ENCODE data around the gene HEMK1. TPM values are rescaled to one million over a fixed set of nuclear protein-coding genes. Genes with fewer than 3 reads are reported as not detected.

The HEMK1 gene
- total and polyA plus RNA-seq, 2 of the 8 experiments (the other 6 are each of a cell fraction or from before 2014, with no cell fraction given) = 9.7 to 10.6 TPM

DNA sequence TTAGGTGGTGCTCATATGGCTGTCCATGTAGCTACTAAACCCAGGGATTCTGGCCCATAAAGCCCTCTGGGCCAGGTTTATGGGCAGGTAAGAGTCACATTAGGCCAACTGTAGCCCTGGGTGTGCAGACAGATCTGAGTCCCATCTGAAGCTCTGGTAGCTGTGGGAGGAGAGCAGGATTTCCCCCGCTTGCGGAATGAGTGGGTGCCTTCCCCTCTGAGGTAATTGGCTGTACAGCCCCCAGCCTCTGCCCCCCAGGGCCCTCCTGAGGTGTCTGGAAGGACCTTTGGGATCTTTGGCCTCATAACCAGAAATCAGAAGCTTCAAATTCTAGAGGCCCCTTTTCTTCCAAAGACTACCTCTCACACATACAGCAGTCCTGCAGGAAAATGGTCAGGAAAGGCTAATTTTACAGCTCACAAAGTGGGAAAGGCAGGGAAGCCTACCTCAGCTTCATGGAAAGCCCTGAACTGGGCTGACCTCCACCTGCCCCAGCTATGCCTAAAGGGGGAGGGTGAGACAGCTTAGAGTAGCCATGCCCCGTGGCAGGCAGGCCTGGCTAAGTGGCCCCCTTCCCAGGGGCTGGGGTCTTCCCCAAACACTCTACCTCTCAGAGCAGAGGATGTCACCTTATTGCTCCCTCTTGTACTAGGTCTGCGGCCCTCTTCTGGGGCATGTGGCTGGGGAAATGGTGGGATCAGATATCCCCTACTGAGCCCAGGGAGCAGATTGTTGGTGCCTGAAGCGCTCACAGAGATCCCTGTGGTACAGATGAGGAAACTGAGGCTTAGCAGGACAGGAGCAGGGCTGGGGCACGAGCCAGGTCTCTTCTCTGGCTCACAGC lies 16.8 kb downstream of the HEMK1 start (continued):
- TF ChIP-seq CTBP2 (IDR thresholded peaks at IDR 0.05; ENCODE audit: borderline replicate concordance, insufficient read depth, insufficient read length, low read length) (no peak), NANOG (IDR thresholded peaks at IDR 0.05; ENCODE audit: insufficient read depth, low read depth, low read length, poor library complexity, severe bottlenecking) (no peak)
